Stomach (tissue), 9 donors: ENCODE results near the gene ITLN1. TPM values are rescaled to one million over a fixed set of nuclear protein-coding genes. Genes with fewer than 3 reads are reported as not detected.

Experiments
- DNase-seq, 2 donors: peaks; one replicate each; pipeline versions ENCODE4 v3.0.0 to v3.0.0-alpha.2; 2013 to 2019
- H3K27ac ChIP-seq, 5 donors: fragments of 200-600 bp in 4 of 5; sonication (generic) in 4 of 5; one replicate each; pipeline ENCODE4 v1.5.1; 2013 to 2019; ENCODE audit warnings: mild to moderate bottlenecking in 1 of 5, moderate library complexity in 1 of 5
- H3K27me3 ChIP-seq, 3 donors: fragments of 200-600 bp; sonication (generic); one replicate each; pipeline ENCODE4 v1.5.1; 2017 to 2019; ENCODE audit warnings: mixed run types in 1 of 3
- H3K36me3 ChIP-seq, 4 donors: fragments of 200-600 bp; sonication (generic); 1 replicate in 3 of 4; 2 replicates in 1 of 4; pipeline ENCODE4 v1.5.1; 2016 to 2019
- H3K4me1 ChIP-seq, 4 donors: fragments of 200-600 bp; sonication (generic); one replicate each; pipeline ENCODE4 v1.5.1; 2016 to 2019
- H3K4me3 ChIP-seq, 4 donors: fragments of 200-600 bp; sonication (generic) in 3 of 4; one replicate each; pipeline ENCODE4 v1.5.1; 2016 to 2019; ENCODE audit warnings: mild to moderate bottlenecking in 1 of 4
- H3K9me3 ChIP-seq, 4 donors: fragments of 200-600 bp; sonication (generic); one replicate each; pipeline ENCODE4 v1.5.1; 2016 to 2019
- CTCF ChIP-seq, 7 experiments: fragments of 450-650 bp in 4 of 7; fragments of 200-600 bp in 3 of 7; sonication (generic) in 3 of 7; IDR thresholded peaks; one replicate each; pipeline ENCODE4 v1.5.1; 2016 to 2019; ENCODE audit warnings: antibody characterized with exemption in 7 of 7, control low read depth in 2 of 7, mild to moderate bottlenecking in 1 of 7
- EP300 ChIP-seq: sonication (generic); formaldehyde crosslinking; IDR thresholded peaks from one replicate; pipeline ENCODE4 v1.6.1; 2017; ENCODE audit warnings: antibody characterized with exemption
- POLR2A ChIP-seq, 4 donors: fragments of 450-650 bp; IDR thresholded peaks; one replicate each; pipeline ENCODE4 v1.6.1; 2016; ENCODE audit warnings: antibody characterized with exemption in 4 of 4, control low read depth in 2 of 4, mild to moderate bottlenecking in 1 of 4, moderate library complexity in 1 of 4
- POLR2AphosphoS5 ChIP-seq, 3 donors: sonication (generic); formaldehyde crosslinking; IDR thresholded peaks; one replicate each; pipeline ENCODE4 v1.6.1; 2016; ENCODE audit warnings: antibody characterized with exemption in 3 of 3
- WGBS, 5 donors: extraction: QIAGEN DNeasy Blood & Tissue Kit in 3 of 5; methylation state at CpG; one replicate each; pipeline versions ENCODE4 v1.1.5 to v1.1.7; 2013 to 2018; 5-methylcytosine and 5-hydroxymethylcytosine counted together
- intact Hi-C: fragments of 100-400 bp; cut with DNase I; formaldehyde crosslinking; loops from one replicate; pipeline ENCODE4 v1.15.1; 2023; ENCODE audit warnings: low total_unique reads
- polyA plus RNA-seq, 3 donors: library from polyadenylated mRNA; stranded (reverse); fragments of 200-250 nt; gene quantifications; one replicate each; pipeline ENCODE4 v1.2.3, GENCODE V29; 2013
- total RNA-seq, 5 donors: library from RNA; depleted of rRNA; stranded (reverse); fragments of >200 nt; gene quantifications; one replicate each; pipeline versions ENCODE4 v1.1.0 to v1.2.3, GENCODE V29; 2014 to 2016
- donor health status: healthy with polysubstance abuse.
- donor health status: Bipolar disorder and iron deficiency.
- donor health status: healthy.

Gene ITLN1
- total and polyA plus RNA-seq, 8 donors: 1.2 to 241 (median 10.1) TPM; not detected in 1

DNA sequence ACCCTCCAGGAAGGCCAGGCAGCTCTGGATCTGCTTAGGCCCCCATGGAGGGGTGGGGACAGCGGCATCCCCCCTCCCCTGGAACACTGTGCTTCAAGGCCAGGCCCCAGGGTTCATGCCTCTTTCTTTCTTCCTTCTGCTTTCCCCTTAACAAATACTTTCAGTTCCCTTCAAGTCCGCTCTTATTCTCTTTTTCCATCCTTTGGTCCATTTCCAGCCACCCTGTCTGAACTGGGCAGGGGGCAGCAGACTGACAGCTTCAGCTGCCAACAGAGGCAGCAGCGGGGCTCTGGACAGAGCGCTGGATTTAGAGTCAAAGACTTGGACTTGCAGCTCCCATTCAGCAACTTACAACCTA is 21.2 kb downstream of the ITLN1 start:
- no peak for DNase-seq
- no peaks in the 10 kb centered on the region for H3K36me3 ChIP-seq
- no peaks in the 10 kb centered on the region for H3K27me3 ChIP-seq
- H3K9me3 ChIP-seq: no peaks in the 10 kb centered on the region
- TF ChIP-seq CTCF (IDR thresholded peaks at IDR 0.05) (no peak), POLR2A (IDR thresholded peaks at IDR 0.05) (no peak), POLR2AphosphoS5 (IDR thresholded peaks at IDR 0.05) (no peak), EP300 (no peak)
- no peak overlapping the region for H3K4me3 ChIP-seq
- WGBS, 5 donors: 67 to 94% (median 83%) methylated on average over 4 of the region's 4 CpGs
- peaks cover 0 to 13% (median 0%) of the 10 kb centered on the region in 4 donors for H3K4me1 ChIP-seq
- intact Hi-C loops: loop anchor here (10.0 kb wide), 1 partner anchor 91 kb away; the partner anchor contains the start of gene ITLN2
- H3K27ac ChIP-seq: no peak overlapping the region

DNA sequence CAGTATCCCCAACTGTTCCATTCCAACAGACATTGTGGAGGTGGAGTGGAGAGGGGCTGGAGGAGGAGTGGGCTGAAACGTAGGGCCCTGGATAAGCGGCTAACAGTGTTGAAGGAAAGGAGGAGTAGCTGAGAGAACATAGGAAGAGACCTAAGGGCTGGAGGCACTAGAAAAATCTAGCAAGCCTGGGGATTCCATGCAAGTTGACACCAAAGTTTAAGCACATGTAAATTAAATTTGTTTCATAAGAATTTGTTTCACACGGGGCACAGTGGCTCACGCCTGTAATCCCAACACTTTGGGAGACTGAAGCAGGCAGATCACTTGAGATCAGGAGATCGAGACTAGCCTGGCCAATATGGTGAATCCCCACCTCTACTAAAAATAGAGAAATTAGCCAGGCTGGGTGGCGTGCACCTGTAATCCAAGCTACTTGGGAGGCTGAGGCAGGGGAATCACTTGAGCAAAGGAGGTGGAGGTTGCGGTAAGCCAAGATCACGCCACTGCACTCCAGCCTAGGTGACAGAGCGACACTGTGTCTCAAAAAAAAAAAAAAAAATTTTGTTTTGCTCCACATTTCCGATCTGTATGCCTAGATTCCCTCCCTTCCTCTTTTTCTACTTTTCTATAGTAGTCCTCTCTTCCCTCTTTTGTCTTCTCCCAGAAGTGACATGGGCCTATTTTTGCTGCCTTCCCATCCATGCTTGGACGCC is 21.8 kb downstream of the ITLN1 start:
- 81 to 92% (median 88%) methylated on average over 11 of the region's 11 CpGs for WGBS, 5 donors
- Histone ChIP-seq H3K27me3 (no peaks in the 10 kb centered on the region), H3K4me3 (no peak overlapping the region), H3K27ac (peak overlapping the region in 1 of 5 donors; percentile 50), H3K4me1 (peaks cover 0 to 18% (median 2%) of the 10 kb centered on the region in 4 donors), H3K9me3 (no peaks in the 10 kb centered on the region), H3K36me3 (no peaks in the 10 kb centered on the region)
- DNase-seq: no peak
- TF ChIP-seq POLR2AphosphoS5 (IDR thresholded peaks at IDR 0.05) (no peak), CTCF (IDR thresholded peaks at IDR 0.05) (no peak), POLR2A (IDR thresholded peaks at IDR 0.05) (no peak), EP300 (no peak)
- intact Hi-C loops: loop anchor here (10.0 kb wide), 1 partner anchor 92 kb away; the partner anchor contains the start of gene ITLN2

DNA sequence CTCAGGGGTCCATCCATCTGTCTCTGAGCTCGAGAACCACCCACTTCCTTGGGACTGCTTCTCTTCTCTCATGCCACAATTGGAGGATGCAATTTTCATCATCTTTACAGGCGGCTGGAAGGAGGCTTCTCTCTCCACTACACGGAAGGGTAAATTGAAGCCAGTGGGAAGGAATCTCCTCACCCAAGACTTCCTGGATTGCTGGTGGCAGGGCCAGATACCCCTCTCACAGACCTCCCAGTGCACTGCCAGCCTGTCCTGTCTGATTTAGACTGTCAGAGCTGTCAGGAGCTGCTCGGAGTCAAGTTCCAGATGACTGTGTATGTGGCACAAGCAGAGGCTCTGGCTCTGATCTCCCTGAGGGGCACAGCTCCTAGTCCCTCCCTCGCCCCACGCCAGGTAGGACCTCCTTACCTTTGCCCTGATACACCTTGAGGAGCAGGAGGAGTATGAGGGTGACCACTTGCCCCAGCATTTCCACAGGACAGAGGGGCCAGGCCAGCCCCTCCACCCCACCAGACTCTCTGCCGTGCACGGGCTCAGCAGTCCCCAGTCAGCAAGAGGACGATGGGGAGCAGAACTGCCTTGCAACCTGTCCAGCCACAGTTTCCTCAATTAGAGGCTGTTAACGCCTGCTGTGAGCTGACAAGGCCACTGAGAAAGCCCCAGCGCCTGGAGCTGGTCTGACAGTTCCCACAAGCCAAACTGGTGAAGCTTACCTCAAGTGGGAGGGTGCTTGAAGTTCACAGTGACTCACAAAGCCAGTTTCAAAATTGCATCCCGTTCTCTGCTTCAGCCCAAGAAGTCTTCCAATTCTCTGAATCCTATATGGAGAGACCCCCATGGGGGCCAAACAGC is 22.5 kb downstream of the ITLN1 start, which contains the start of gene CD244:
Gene CD244, minus strand, starts transcription at position 685 of the 858 bp plus-strand sequence. Its CDS starts 210 bp downstream, at position 475.
- peak; percentile 38 to 47 for DNase-seq
- peaks cover 0 to 20% (median 4%) of the 10 kb centered on the region in 4 donors for H3K4me1 ChIP-seq
- TF ChIP-seq POLR2A (IDR thresholded peaks at IDR 0.05): no peak
- TF ChIP-seq POLR2AphosphoS5 (IDR thresholded peaks at IDR 0.05): no peak
- no peak for TF ChIP-seq CTCF (IDR thresholded peaks at IDR 0.05)
- TF ChIP-seq EP300: no peak
- H3K27me3 ChIP-seq: no peaks in the 10 kb centered on the region
- peak within 1 kb of the TSS in 2 of 4 donors; percentile 10 to 15 for H3K4me3 ChIP-seq
- peak within 1 kb of the TSS in 3 of 5 donors; percentile 8 to 50 (median 42) for H3K27ac ChIP-seq
- intact Hi-C loops: loop anchor here (10.0 kb wide), 1 partner anchor 92 kb away; the partner anchor contains the start of gene ITLN2
- WGBS, 5 donors: 52 to 71% (median 61%) methylated on average over 7 to 12 of the region's 12 CpGs
- no peaks in the 10 kb centered on the region for H3K9me3 ChIP-seq
- no peaks in the 10 kb centered on the region for H3K36me3 ChIP-seq

DNA sequence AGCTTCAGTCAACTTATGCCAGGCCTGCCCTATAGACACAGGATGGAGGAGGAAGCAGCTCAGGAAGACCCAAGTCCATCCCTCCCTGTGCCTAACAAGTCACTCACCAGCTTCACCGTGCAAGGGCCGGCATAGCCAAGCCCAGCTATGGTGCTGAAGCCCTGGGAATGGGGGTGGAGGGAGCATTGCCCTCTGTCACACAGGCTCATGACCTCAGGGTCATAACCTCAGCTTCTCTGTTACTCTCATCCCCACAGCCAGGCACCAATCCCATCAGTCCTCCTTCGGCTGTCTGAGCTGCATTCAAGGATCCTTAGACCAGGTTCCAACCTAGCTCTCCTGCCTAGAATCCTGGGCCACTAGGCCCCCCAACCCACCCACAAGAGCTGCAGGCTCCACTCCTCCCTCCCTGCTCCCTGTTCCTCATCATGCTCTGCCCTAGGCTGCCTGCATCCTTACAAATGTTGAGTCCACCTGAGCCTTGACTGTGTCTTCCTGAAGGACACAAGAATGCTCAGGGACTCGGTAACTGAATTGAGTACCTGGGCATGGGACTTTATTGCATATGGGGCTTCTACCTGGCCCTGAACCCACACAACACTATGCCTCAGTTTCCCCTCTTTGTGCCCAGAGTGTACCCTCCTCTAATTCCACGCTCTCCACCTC is 24.0 kb downstream of the ITLN1 start:
- Histone ChIP-seq H3K36me3 (no peaks in the 10 kb centered on the region), H3K9me3 (no peaks in the 10 kb centered on the region), H3K27ac (no peak overlapping the region), H3K4me1 (peaks cover 0 to 20% (median 4%) of the 10 kb centered on the region in 4 donors), H3K27me3 (no peaks in the 10 kb centered on the region), H3K4me3 (no peak overlapping the region)
- no peak for TF ChIP-seq POLR2AphosphoS5 (IDR thresholded peaks at IDR 0.05)
- TF ChIP-seq EP300: no peak
- no peak for TF ChIP-seq POLR2A (IDR thresholded peaks at IDR 0.05)
- TF ChIP-seq CTCF (IDR thresholded peaks at IDR 0.05): no peak
- intact Hi-C loops: loop anchor here (10.0 kb wide), 1 partner anchor 94 kb away; the partner anchor contains the start of gene ITLN2
- WGBS, 5 donors: 68 to 82% (median 78%) methylated on average over 5 of the region's 5 CpGs
- DNase-seq: no peak
